HG03159 (cell line): Measurements from ENCODE around the gene CDK19.

Experiments used
- ATAC-seq: cut with Tn5 transposase; IDR thresholded peaks from one replicate; pipeline ENCODE4 v1.9.1; 2021; ENCODE audit warnings: mild to moderate bottlenecking, moderate library complexity; ENCODE audit not compliant: unreplicated experiment

Gene CDK19

GRCh38 chr6:110665600-110665999 is 149.7 kb downstream of the CDK19 start:
- no peak for ATAC-seq

GRCh38 chr6:110664933-110665332 is 150.3 kb downstream of the CDK19 start:
- no peak for ATAC-seq

GRCh38 chr6:110662490-110663211 is 152.6 kb downstream of the CDK19 start:
- no peak for ATAC-seq

GRCh38 chr6:110661414-110661813 is 153.9 kb downstream of the CDK19 start:
- no peak for ATAC-seq

GRCh38 chr6:110660066-110660655 is 155.1 kb downstream of the CDK19 start:
- ATAC-seq = no peak

- no peak for ATAC-seq
Measured at GRCh38 chr6:110658631-110659211, 156.5 kb downstream of the CDK19 start.

- no peak for ATAC-seq
Measured at GRCh38 chr6:110656492-110656891, 158.8 kb downstream of the CDK19 start.

GRCh38 chr6:110655821-110656220 is 159.4 kb downstream of the CDK19 start:
- no peak for ATAC-seq

- no peak for ATAC-seq
Measured at GRCh38 chr6:110654096-110654820, 161.0 kb downstream of the CDK19 start.

GRCh38 chr6:110653381-110653780 is 161.9 kb downstream of the CDK19 start:
- ATAC-seq = no peak

GRCh38 chr6:110652520-110652919 is 162.7 kb downstream of the CDK19 start:
- ATAC-seq = no peak

- no peak for ATAC-seq
Measured at GRCh38 chr6:110650755-110651154, 164.5 kb downstream of the CDK19 start.

- no peak for ATAC-seq
Measured at GRCh38 chr6:110649704-110650103, 165.6 kb downstream of the CDK19 start.

- no peak for ATAC-seq
Measured at GRCh38 chr6:110646951-110647910, 168.0 kb downstream of the CDK19 start.

- no peak for ATAC-seq
Measured at GRCh38 chr6:110646419-110646698, 168.9 kb downstream of the CDK19 start.

- ATAC-seq = no peak
Measured at GRCh38 chr6:110645685-110646418, 169.4 kb downstream of the CDK19 start.

- no peak for ATAC-seq
Measured at GRCh38 chr6:110643175-110643574, 172.1 kb downstream of the CDK19 start.

GRCh38 chr6:110642711-110643110 is 172.6 kb downstream of the CDK19 start:
- ATAC-seq = no peak

- ATAC-seq = no peak
Measured at GRCh38 chr6:110636781-110637180, 178.5 kb downstream of the CDK19 start.

- ATAC-seq = no peak
Measured at GRCh38 chr6:110635096-110635495, 180.2 kb downstream of the CDK19 start.
